ENCODE results near the gene ZNF865.

DNA sequence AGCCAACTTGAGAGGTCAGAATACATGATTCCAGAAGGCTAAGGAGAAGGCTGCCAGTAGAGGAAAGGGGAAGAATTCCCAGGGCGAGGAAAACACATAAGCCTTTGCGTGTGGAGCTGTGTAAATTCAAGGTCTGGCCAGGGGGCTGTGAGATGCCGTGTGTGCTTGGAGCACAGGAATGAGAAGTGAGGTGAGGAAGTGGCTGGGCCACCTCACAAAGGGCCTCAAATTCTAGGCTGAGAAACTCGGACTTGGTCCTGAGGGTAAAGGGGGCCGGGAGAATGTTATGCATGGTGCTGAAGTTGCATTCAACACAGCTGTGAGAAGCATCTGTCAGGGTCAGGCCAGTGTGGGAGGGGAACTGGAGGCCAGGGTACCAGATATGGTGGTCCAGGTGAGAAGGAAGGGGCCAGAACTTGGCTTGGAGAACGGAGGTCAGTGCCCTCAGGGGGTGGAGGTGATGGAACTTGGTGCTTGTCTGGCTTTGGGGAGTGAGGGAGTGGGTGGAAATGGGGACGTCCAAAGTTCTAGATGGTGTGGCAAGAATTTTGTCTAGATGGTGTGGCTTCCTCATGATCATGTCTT lies 30.5 kb downstream of the ZNF865 start:
- no peak for TF ChIP-seq POLR2AphosphoS5 (IDR thresholded peaks at IDR 0.05)
- TF ChIP-seq CTCF (IDR thresholded peaks at IDR 0.05 in 8 of 11, conservative IDR thresholded peaks at IDR 0.05 in 3 of 11): no peak
